HEK293 (cell line): ENCODE results near the gene TGFB3.

ENCODE experiments used
- CTCF ChIA-PET: fragments of 350-600 bp; formaldehyde crosslinking; extraction: SDS; loops from one replicate; lab custom pipeline; 2021; ENCODE audit warnings: antibody characterized with exemption; lab: Yijun Ruan, JAX
- POLR2A ChIA-PET: fragments of 300-600 bp; formaldehyde crosslinking; extraction: SDS; loops from one replicate; lab custom pipeline; 2020; ENCODE audit warnings: antibody characterized with exemption, inconsistent platforms; lab: Yijun Ruan, JAX
- H3K27ac ChIP-seq: fragments of 200-500 bp; sonication (Bioruptor generic); 2 replicates; pipeline ENCODE4 v1.5.1; 2014; ENCODE audit warnings: low read depth, low read length, control low read depth, inconsistent platforms; ENCODE audit errors: extremely low read depth
- H3K36me3 ChIP-seq, 2 experiments: fragments of 200-500 bp in 1 of 2; sonication (Bioruptor generic) in 1 of 2; 1 replicate in 1 of 2; 2 replicates in 1 of 2; pipeline ENCODE4 v1.5.1; 2014 to 2017; ENCODE audit warnings: inconsistent platforms in 2 of 2, low read length in 2 of 2; ENCODE audit not compliant: control insufficient read depth in 2 of 2, insufficient read depth in 1 of 2
- H3K4me1 ChIP-seq: fragments of 200-500 bp; sonication (Bioruptor generic); 2 replicates; pipeline ENCODE4 v1.5.1; 2014; ENCODE audit warnings: mild to moderate bottlenecking, low read length, inconsistent platforms; ENCODE audit not compliant: control insufficient read depth, insufficient read depth
- H3K4me3 ChIP-seq: 2 replicates; pipeline ENCODE4 v1.5.1; 2011; ENCODE audit warnings: low read depth, mild to moderate bottlenecking, control low read depth, low read length, moderate library complexity
- H3K9me3 ChIP-seq: fragments of 200-500 bp; sonication (Bioruptor generic); 2 replicates; pipeline ENCODE4 v1.5.1; 2014; ENCODE audit warnings: low read depth, low read length, inconsistent platforms; ENCODE audit not compliant: control insufficient read depth, insufficient read depth
- BCL11A ChIP-seq: fragments of 450-650 bp; formaldehyde crosslinking; IDR thresholded peaks from 2 replicates; pipeline ENCODE4 v1.5.1; 2016; ENCODE audit warnings: low read depth, missing biosample characterization, missing genetic modification characterization
- GLI4 ChIP-seq: fragments of 450-650 bp; formaldehyde crosslinking; IDR thresholded peaks from 2 replicates; pipeline ENCODE4 v1.5.1; 2016; ENCODE audit warnings: missing biosample characterization, missing genetic modification characterization
- HOXC10 ChIP-seq: sonication (generic); formaldehyde crosslinking; IDR thresholded peaks from 2 replicates; pipeline ENCODE4 v1.8.1; 2023; ENCODE audit warnings: mild to moderate bottlenecking, missing genetic modification reagents
- OVOL3 ChIP-seq: fragments of 450-650 bp; formaldehyde crosslinking; IDR thresholded peaks from 2 replicates; pipeline ENCODE4 v1.5.1; 2016; ENCODE audit warnings: missing biosample characterization, missing genetic modification characterization
- PATZ1 ChIP-seq: fragments of 450-650 bp; formaldehyde crosslinking; IDR thresholded peaks from 2 replicates; pipeline ENCODE4 v1.5.1; 2016; ENCODE audit warnings: missing biosample characterization, missing genetic modification characterization
- TSHZ1 ChIP-seq: fragments of 450-650 bp; formaldehyde crosslinking; IDR thresholded peaks from 2 replicates; pipeline ENCODE4 v1.5.1; 2016; ENCODE audit warnings: missing biosample characterization, missing genetic modification characterization, borderline replicate concordance
- ZIC2 ChIP-seq: fragments of 450-650 bp; formaldehyde crosslinking; IDR thresholded peaks from 2 replicates; pipeline ENCODE4 v1.5.1; 2016; ENCODE audit warnings: missing biosample characterization, missing genetic modification characterization
- ZNF112 ChIP-seq: fragments of 450-650 bp; formaldehyde crosslinking; IDR thresholded peaks from 2 replicates; pipeline ENCODE4 v1.5.0; 2017; ENCODE audit warnings: missing biosample characterization, missing genetic modification characterization
- ZNF133 ChIP-seq: fragments of 450-650 bp; formaldehyde crosslinking; IDR thresholded peaks from 2 replicates; pipeline ENCODE4 v1.5.1; 2016; ENCODE audit warnings: missing biosample characterization, missing genetic modification characterization
- ZNF19 ChIP-seq: fragments of 450-650 bp; formaldehyde crosslinking; IDR thresholded peaks from 2 replicates; pipeline ENCODE4; 2016; ENCODE audit warnings: missing biosample characterization, missing genetic modification characterization, low read depth
- ZNF2 ChIP-seq: fragments of 450-650 bp; formaldehyde crosslinking; IDR thresholded peaks from 2 replicates; pipeline ENCODE4 v1.5.1; 2016; ENCODE audit warnings: missing biosample characterization, missing genetic modification characterization
- ZNF221 ChIP-seq: fragments of 450-650 bp; formaldehyde crosslinking; IDR thresholded peaks from 2 replicates; pipeline ENCODE4 v1.5.1; 2017; ENCODE audit warnings: missing biosample characterization, missing genetic modification characterization, borderline replicate concordance
- ZNF518A ChIP-seq: fragments of 450-650 bp; formaldehyde crosslinking; conservative IDR thresholded peaks from 2 replicates; pipeline ENCODE4 v1.5.1; 2016; ENCODE audit warnings: low read depth, missing biosample characterization, missing genetic modification characterization
- ZNF600 ChIP-seq: fragments of 450-650 bp; formaldehyde crosslinking; IDR thresholded peaks from 2 replicates; pipeline ENCODE4 v1.5.1; 2016; ENCODE audit warnings: missing biosample characterization, missing genetic modification characterization
- ZNF660 ChIP-seq: fragments of 450-650 bp; IDR thresholded peaks from 2 replicates; pipeline ENCODE4 v1.5.1; 2018; ENCODE audit warnings: missing biosample characterization, mild to moderate bottlenecking, missing genetic modification characterization
- ZNF701 ChIP-seq: fragments of 450-650 bp; formaldehyde crosslinking; IDR thresholded peaks from 2 replicates; pipeline ENCODE4 v1.5.1; 2016; ENCODE audit warnings: missing biosample characterization, missing genetic modification characterization
- ZSCAN16 ChIP-seq: fragments of 450-650 bp; formaldehyde crosslinking; IDR thresholded peaks from 2 replicates; pipeline ENCODE4 v1.5.1; 2016; ENCODE audit warnings: missing biosample characterization, missing genetic modification characterization
- TF ChIP-seq, protein P1 (sequence below): fragments of 450-650 bp; formaldehyde crosslinking; IDR thresholded peaks from 2 replicates; pipeline ENCODE4 v1.5.0; 2017; ENCODE audit warnings: missing biosample characterization, missing genetic modification characterization, borderline replicate concordance

Gene TGFB3

GRCh38 chr14:75970989-75971388 is 10.8 kb downstream of the TGFB3 start (continued):
- TF ChIP-seq TSHZ1 (no peak), ZNF2 (tag by site-specific recombination) (no peak), GLI4 (tag by site-specific recombination) (no peak)

- H3K4me3 ChIP-seq: no peak overlapping the region
Measured at GRCh38 chr14:75969891-75970290, 11.9 kb downstream of the TGFB3 start.

More at GRCh38 chr14:75969891-75970290, 11.9 kb downstream of the TGFB3 start:
- Histone ChIP-seq H3K4me1 (no peaks in the 10 kb centered on the region), H3K27ac (no peak overlapping the region), H3K36me3 (peaks cover 0 to 5% of the 10 kb centered on the region in 2 experiments; a peak in 2 of 3 replicates), H3K9me3 (no peaks in the 10 kb centered on the region)
- no peak for TF ChIP-seq ZNF112 (tag by site-specific recombination)
- no peak for TF ChIP-seq ZNF518A (tag by site-specific recombination)
- TF ChIP-seq OVOL3 (tag by site-specific recombination): no peak
- no peak for TF ChIP-seq BCL11A (tag by site-specific recombination)
- TF ChIP-seq ZNF19 (tag by site-specific recombination): no peak
- TF ChIP-seq ZSCAN16 (tag by site-specific recombination): no peak
- TF ChIP-seq, protein P1, sequence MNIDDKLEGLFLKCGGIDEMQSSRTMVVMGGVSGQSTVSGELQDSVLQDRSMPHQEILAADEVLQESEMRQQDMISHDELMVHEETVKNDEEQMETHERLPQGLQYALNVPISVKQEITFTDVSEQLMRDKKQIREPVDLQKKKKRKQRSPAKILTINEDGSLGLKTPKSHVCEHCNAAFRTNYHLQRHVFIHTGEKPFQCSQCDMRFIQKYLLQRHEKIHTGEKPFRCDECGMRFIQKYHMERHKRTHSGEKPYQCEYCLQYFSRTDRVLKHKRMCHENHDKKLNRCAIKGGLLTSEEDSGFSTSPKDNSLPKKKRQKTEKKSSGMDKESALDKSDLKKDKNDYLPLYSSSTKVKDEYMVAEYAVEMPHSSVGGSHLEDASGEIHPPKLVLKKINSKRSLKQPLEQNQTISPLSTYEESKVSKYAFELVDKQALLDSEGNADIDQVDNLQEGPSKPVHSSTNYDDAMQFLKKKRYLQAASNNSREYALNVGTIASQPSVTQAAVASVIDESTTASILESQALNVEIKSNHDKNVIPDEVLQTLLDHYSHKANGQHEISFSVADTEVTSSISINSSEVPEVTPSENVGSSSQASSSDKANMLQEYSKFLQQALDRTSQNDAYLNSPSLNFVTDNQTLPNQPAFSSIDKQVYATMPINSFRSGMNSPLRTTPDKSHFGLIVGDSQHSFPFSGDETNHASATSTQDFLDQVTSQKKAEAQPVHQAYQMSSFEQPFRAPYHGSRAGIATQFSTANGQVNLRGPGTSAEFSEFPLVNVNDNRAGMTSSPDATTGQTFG (tag by site-specific recombination): no peak
- TF ChIP-seq ZNF221 (tag by site-specific recombination): no peak
- no peak for TF ChIP-seq PATZ1 (tag by site-specific recombination)
- TF ChIP-seq ZNF133 (tag by site-specific recombination): no peak
- TF ChIP-seq HOXC10 (CRISPR knock-in tag): no peak
- no peak for TF ChIP-seq ZNF701 (tag by site-specific recombination)
- no peak for TF ChIP-seq ZNF660
- TF ChIP-seq ZNF600 (tag by site-specific recombination): no peak
- TF ChIP-seq ZIC2 (tag by site-specific recombination): no peak
- CTCF ChIA-PET: interaction anchor here (1.3 to 2.1 kb wide), 2 partner anchors 12 to 64 kb away, joined by 6 to 13 read pairs; partner anchors contain the start of gene TGFB3
- POLR2A ChIA-PET: no interaction called here
